ENCODE measurements around the gene PTPRN2. TPM values are rescaled to one million over a fixed set of nuclear protein-coding genes. Genes with fewer than 3 reads are reported as not detected.
"Not testable (repeated sequence)": the region's sequence is repeated elsewhere in the genome, so short reads cannot be mapped to it uniquely, and the experiment has no call there.

PTPRN2 gene
- total and polyA plus RNA-seq, 2 of the 8 experiments (the other 6 are each of a cell fraction or from before 2014, with no cell fraction given): 2.6 to 4.5 TPM

DNA sequence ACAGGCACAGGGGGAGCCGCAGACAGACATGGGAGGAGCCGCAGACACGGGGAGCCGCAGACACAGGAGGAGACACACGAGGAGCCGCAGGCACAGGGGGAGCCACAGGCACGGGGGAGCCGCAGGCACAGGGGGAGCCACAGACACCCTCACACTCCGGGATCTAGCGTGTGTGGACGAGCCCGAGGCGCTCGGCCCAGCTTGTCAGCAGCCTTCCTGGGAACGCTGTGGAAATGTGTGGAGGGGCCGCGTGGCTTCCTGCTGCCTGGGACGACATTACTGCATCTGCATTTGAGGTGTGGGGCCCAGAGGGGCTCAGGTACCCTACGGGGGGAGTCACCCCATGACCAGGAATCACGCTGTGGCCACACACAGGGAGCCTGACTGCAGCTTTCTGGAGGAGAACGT lies 313.2 kb downstream of the PTPRN2 start (continued):
- no peak for TF ChIP-seq KDM4A (IDR thresholded peaks at IDR 0.05; ENCODE audit: low read depth, low read length, severe bottlenecking)
- TF ChIP-seq SP1 (IDR thresholded peaks at IDR 0.05; ENCODE audit: low read depth, low read length): no peak
- no peak for TF ChIP-seq CEBPB (IDR thresholded peaks at IDR 0.05; ENCODE audit: low read depth, low read length)
- no peak for TF ChIP-seq BRCA1 (IDR thresholded peaks at IDR 0.05; ENCODE audit: low read depth, low read length)
- no peak for TF ChIP-seq GABPA (IDR thresholded peaks at IDR 0.05; ENCODE audit: borderline replicate concordance, insufficient read depth, low read length)
- no peak for TF ChIP-seq FOSL1 (IDR thresholded peaks at IDR 0.05; ENCODE audit: insufficient read depth, low read depth, low read length)
- TF ChIP-seq EP300 (IDR thresholded peaks at IDR 0.05; ENCODE audit: borderline replicate concordance in 1 of 2, low read depth in 2 of 2, low read length in 2 of 2): no peak
- TF ChIP-seq, protein P1, sequence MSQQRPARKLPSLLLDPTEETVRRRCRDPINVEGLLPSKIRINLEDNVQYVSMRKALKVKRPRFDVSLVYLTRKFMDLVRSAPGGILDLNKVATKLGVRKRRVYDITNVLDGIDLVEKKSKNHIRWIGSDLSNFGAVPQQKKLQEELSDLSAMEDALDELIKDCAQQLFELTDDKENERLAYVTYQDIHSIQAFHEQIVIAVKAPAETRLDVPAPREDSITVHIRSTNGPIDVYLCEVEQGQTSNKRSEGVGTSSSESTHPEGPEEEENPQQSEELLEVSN (IDR thresholded peaks at IDR 0.05): no peak

DNA sequence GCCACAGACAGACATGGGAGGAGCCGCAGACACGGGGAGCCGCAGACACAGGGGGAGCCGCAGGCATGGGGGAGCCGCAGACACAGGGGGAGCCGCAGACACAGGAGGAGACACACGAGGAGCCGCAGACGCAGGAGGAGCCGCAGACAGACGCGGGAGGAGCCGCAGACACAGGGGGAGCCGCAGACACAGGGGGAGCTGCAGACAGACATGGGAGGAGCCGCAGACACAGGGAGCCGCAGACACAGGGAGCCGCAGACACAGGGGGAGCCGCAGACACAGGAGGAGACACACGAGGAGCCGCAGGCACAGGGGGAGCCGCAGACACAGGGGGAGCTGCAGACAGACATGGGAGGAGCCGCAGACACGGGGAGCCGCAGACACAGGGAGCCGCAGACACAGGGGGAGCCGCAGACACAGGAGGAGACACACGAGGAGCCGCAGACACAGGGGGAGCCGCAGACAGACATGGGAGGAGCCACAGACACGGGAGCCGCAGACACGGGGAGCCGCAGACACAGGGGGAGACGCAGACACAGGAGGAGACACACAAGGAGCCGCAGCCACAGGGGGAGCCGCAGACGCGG lies 313.8 kb downstream of the PTPRN2 start:
- H3K27ac ChIP-seq (ENCODE audit: low read depth, low read length); H4K91ac ChIP-seq (replicated peaks; ENCODE audit: insufficient read length, low read length); H3K4ac ChIP-seq (replicated peaks; ENCODE audit: insufficient read length, low read depth, low read length); H2AFZ ChIP-seq (ENCODE audit: low read length); H2AK5ac ChIP-seq (ENCODE audit: low read depth, low read length); H2BK12ac ChIP-seq (ENCODE audit: low read depth, low read length); H3K4me3 ChIP-seq (ENCODE audit: extremely low read depth in 1 of 4, insufficient read depth in 2 of 4, low read depth in 3 of 4, low read length in 4 of 4); DNase-seq (ENCODE audit: low read depth in 1 of 2, low spot score in 2 of 2); H3K27me3 ChIP-seq (replicated peaks in 1 of 4; ENCODE audit: control insufficient read depth in 3 of 4, extremely low read depth in 1 of 4, insufficient read depth in 3 of 4, low read length in 3 of 4); H2BK20ac ChIP-seq (ENCODE audit: low read length); H3K4me2 ChIP-seq (ENCODE audit: insufficient read depth in 1 of 2, low read depth in 2 of 2, low read length in 2 of 2); H4K5ac ChIP-seq (ENCODE audit: insufficient read length, low read depth, low read length); H3K14ac ChIP-seq (ENCODE audit: insufficient read length); H2BK120ac ChIP-seq (replicated peaks; ENCODE audit: low read depth, low read length); H3K18ac ChIP-seq (ENCODE audit: extremely low read depth, low read length); H2BK5ac ChIP-seq (ENCODE audit: low read depth, low read length); FAIRE-seq; H3K23me2 ChIP-seq (ENCODE audit: low read depth, low read length); H3K56ac ChIP-seq (replicated peaks; ENCODE audit: insufficient read length, low read depth, low read length); H3K9ac ChIP-seq (replicated peaks in 1 of 4; ENCODE audit: extremely low read depth in 1 of 4, low read depth in 3 of 4, low read length in 3 of 4); POLR2A ChIA-PET (ENCODE audit: partially characterized antibody); H3K79me2 ChIP-seq (ENCODE audit: control insufficient read depth in 1 of 2, insufficient read depth in 2 of 2, low read length in 2 of 2); H3K79me1 ChIP-seq (ENCODE audit: low read depth, low read length); H3K36me3 ChIP-seq (ENCODE audit: control insufficient read depth in 2 of 4, insufficient read depth in 4 of 4, low read length in 3 of 4); H2BK15ac ChIP-seq (ENCODE audit: low read length); H4K20me1 ChIP-seq (replicated peaks in 1 of 2; ENCODE audit: control insufficient read depth in 1 of 2, insufficient read depth in 2 of 2, low read length in 2 of 2); H3K4me1 ChIP-seq (replicated peaks in 1 of 4; ENCODE audit: control insufficient read depth in 3 of 4, insufficient read depth in 4 of 4, low read length in 3 of 4); H3K23ac ChIP-seq (ENCODE audit: insufficient read length): not testable (repeated sequence)
- peak overlapping the region; percentile 17; the same call in 1 of the 2 replicates for H4K8ac ChIP-seq (ENCODE audit: extremely low read depth, insufficient read depth, low read length)
- 92% methylated on average over 26 of the region's 38 CpGs; no CpG with 5 or more reads in 1 of the 2 experiments for WGBS, 2 experiments (ENCODE audit: extremely low coverage in 1 of 2, insufficient coverage in 1 of 2, insufficient read length in 1 of 2, insufficient replicate concordance in 2 of 2, low coverage in 1 of 2, low lambda C conversion rate in 2 of 2, missing lambda C conversion rate in 1 of 2)
- CTCF ChIA-PET (ENCODE audit: partially characterized antibody): interaction anchor here (0.7 kb wide), 1 partner anchor 209 kb away, joined by 5 read pairs; no protein-coding TSS in a partner anchor
- H3K9me3 ChIP-seq (ENCODE audit: insufficient read depth in 2 of 2, low read depth in 1 of 2, low read length in 1 of 2): peaks cover 8 to 63% of the 10 kb centered on the region in 2 experiments; a peak in 3 of 4 replicates

Data from H1 (cell line).